Middle frontal gyrus (tissue), 1 donor: Measurements from ENCODE around the gene DNAJB6.
"Not testable (repeated sequence)": the region's sequence is repeated elsewhere in the genome, so short reads cannot be mapped to it uniquely, and the experiment has no call there.

Source experiments
- DNase-seq: peaks from one replicate; pipeline ENCODE4 v3.0.0-alpha.2; 2015; ENCODE audit warnings: low spot score; ENCODE audit errors: extremely low spot score

The DNAJB6 gene

DNA sequence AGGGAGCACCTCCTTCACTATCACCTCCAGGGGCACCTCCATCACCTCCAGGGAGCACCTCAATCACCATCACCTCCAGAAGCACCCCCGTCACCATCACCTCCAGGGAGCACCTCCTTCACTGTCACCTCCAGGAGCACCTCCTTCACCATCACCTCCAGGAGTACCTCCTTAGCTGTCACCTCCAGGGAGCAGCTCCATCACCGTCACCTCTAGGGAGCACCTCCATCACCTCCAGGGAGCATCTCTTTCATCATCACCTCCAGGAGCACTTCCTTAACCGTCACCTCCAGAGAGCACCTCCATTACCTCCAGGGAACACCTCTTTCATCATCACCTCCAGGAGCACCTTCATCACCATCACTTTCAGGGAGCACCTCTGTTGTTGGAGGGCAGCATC, 103.0 kb downstream of the DNAJB6 start:
- no peak for DNase-seq

DNA sequence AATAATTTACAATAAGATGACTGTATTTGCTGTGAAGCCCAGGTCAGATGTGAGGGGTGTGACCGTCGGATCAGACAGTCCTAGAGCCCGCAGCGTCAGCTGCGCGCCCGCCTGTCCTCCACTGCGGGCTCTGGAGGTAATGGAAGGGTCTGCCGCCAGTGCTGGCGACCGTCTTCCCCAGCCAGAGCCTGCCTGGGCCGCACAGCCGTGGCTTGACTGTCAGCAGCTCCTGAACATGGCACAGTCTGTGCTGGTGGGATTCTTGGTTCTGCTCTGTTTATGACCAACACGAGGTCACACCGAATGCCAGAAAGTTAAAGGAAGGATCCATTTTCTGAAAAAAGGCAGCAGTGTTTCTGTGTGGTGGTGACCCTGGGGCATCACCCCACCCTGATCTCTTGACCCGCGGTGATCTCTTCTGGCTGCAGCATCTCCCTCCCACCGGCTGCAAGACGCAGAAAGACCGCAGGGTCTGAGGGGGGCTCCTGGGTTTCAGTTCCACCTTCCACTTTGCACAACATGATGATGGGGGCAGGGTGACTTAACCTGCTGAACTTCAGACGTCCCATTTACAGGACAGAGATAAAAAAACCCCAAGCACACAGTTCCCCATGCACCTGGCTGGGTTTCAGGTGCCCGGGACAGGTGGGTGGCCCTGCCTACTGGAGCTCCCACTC, 103.7 kb downstream of the DNAJB6 start:
- DNase-seq: no peak

DNA sequence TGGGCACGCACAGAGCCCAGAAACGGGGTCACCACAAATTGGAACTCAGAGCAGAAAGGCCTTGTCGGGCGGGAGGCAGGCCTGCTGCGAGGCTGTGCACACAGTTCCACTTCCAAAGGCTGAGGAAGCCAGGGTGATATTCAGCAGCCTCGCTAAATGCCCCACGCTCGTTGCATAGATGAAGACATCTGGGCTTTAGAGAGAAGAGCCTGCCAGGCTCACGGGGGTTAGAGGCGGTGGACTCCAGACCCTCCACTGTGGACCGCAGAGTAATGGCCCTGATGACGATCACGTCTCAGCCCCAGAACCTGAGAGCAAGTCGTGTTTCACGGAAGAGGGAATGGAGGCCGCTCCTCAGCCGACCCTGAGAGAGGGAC, 104.2 kb downstream of the DNAJB6 start:
- DNase-seq: no peak

DNA sequence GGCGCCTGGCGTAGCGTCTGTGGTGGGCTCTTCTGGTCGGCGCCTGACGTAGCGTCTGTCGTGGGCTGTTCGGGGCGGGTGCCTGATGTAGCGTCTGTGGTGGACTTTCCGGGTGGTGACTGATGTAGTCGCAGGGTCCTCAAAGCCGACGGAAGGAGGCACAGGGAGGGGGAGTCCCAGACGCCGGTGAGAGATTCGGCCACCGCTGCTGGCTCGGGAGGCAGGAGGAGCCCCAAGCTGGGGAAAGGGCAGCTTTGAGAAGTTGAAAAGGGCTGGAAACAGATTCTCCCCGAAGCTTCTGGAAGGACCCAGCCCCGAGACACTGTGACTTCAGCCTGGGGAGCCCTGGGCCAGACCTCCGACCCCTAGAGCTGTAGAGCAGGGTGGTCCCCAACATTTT, 105.7 kb downstream of the DNAJB6 start:
- no peak for DNase-seq

DNA sequence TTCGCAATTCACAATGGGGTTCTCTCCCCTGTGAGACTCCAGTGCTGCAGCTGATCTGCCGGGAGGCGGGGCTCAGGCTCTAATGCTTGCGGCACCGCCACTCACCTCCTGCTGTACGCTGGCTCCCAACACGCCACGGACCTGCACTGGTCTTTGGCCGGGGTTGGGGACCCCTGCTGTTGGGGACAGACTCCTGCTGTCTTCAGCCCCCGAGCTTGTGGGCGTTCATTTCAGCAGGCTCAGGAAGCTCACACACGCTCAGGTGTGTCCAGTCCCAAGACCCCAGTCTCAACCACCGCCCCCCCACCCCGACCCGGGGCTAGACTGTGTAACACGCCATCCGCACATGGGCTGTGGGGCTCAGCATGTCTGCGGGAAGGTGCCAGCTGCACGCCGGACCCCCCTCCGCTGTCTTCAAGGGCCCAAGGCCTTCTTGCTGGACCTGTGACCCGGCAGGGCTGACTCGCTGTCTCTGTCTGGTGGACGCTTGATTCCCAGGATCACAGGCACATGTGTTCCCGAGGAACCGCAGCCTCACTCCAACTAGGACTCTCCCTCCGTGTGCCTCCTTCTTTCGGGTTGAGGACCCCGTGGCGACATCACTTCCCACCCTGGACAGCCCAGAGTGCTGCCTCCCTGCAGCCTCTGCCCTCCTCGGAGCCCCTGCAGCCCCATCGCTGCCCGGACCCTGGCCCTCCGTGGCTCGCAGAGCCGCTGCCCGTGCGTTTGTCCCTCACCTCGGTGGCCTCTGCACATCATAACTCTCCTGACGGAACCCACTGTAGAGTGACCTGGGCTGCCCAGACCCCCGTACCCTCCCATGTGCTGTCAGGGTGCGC, 106.4 kb downstream of the DNAJB6 start:
- no peak for DNase-seq

DNA sequence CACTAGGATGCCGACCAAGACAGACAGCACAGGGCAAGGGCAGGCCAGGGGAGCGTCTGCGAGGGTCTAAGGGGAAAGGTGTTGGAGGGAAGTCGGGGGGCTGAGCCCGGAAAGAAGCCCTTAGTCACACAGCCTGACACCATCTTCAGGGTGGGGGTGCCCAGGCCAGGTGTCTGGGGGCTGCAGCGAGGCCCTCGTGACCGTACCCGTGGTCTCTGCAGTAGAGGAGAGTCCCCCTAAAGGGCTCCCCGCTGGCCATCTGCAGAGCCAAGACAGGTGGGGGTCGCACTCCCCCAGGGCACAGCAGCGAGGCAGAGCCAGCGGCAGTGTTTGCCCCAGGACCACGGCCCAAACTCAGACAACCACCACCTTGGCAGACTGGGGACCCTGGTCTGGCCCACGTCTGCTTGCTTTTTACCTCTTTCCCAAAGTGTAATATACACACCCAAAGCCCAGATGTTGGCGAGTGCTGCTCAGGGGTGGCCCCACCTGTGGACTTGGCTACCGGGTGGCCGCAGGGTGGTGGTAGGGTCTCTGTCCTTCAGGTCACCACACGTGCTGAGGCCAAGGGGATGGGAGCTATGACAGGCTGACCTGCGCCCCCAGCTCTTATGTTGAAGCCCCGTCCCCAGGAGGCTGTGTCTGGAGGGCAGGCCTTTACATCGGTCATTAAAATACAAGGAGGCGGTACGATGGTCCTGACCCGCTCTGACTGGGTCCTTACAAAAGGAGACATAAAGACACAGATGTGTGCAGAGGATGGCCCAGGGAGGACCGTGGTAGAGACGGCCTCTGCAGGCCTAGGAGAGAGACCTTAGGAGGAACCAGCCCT, 107.4 kb downstream of the DNAJB6 start:
- DNase-seq: no peak

DNA sequence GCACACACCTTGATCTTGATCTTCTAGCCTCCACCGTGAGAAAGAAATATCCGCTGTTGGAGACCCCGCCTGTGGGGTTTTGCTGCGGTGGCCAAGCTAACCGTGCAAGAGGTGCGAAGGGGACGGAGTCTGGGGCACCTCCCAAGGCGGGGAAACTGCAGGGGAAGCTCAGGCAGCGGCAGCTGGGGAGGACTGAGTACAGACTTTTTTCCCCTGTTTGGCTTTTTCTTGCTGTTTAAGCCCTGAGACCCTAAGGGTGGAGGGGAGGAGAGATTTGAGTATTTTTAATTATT, 108.0 kb downstream of the DNAJB6 start:
- DNase-seq: no peak

DNA sequence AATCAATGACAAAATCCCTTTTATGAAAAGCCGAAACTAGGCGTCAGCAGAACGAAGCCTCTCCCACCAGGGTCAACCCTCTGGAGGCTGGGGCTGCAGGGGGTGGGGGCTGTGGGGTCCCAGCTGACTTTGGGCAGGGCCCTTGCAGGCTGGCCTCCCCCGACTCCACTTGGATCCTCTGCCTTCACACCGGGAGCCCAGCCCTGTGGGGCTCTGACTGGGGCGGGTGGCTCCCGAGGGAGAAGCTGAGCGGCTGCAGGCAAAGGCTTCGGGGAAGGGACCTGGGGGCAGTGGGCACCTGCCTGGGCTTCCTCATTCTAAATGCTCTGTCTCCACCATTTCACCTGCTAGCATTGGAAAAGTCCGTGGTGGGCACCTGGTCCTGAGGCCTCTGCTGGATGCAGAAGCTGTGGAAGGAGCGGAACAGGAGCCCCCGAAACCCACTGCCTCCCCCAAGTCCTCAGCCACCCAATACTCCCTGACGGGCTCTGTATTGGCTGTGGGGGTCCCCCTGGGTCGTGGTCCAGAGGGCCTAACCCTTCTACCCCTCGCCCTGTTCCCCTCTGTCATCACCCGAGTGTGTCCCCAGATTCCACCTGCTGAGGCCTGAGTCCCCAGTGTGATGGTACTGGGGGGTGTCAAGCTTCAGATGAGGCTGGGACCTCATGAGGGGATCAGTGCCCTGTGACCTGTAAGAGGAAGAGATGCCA, 108.6 kb downstream of the DNAJB6 start:
- no peak for DNase-seq

DNA sequence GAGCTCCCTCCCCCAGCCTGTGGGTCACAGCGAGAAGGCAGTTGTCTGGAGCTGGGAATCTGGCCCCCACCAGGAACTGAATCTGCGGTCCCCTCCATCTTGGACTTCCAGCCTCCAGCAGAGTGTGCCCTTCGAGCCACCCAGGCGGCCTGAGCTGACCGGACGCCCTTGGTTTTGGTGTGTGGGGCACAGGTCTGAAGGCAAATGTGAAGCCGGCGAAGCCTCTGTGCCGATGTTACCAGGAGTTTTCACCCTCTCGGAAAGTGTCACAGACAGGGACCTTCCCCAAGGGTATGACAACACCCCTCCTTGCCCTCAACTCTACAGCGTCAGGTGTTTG, 109.1 kb downstream of the DNAJB6 start:
- no peak for DNase-seq

DNA sequence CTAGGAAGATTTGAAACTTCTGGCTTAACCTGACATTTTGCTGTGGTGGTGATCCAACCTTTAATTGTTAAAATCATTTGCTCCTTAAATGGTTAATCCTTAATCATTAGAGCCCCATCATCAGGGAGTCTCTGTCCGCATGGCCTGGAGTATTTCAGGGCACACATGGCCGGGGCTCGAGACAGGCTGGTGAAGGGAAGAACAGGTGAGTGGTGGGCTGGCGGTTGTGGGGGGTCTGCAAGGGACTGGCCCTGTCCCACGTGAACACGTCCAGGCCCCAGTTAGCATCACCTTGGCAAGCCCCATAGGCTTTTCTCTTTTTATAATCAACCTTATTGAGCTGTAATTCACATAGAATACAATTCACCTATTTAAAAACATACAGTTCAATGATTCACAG, 109.5 kb downstream of the DNAJB6 start:
- no peak for DNase-seq

DNA sequence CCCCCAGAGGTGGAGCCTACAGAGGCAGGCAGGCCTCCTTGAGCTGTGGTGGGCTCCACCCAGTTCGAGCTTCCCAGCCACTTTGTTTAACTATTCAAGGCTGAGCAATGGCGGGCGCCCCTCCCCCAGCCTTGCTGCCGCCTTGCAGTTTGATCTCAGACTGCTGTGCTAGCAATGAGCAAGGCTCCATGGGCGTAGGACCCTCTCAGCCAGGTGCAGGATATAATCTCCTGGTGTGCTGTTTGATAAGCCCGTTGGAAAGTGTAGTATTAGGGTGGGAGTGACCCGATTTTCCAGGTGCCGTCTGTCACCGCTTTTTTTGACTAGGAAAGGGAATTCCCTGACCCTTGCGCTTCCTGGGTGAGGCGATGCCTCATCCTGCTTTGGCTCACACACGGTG, 117.2 kb downstream of the DNAJB6 start:
- not testable (repeated sequence) for DNase-seq

DNA sequence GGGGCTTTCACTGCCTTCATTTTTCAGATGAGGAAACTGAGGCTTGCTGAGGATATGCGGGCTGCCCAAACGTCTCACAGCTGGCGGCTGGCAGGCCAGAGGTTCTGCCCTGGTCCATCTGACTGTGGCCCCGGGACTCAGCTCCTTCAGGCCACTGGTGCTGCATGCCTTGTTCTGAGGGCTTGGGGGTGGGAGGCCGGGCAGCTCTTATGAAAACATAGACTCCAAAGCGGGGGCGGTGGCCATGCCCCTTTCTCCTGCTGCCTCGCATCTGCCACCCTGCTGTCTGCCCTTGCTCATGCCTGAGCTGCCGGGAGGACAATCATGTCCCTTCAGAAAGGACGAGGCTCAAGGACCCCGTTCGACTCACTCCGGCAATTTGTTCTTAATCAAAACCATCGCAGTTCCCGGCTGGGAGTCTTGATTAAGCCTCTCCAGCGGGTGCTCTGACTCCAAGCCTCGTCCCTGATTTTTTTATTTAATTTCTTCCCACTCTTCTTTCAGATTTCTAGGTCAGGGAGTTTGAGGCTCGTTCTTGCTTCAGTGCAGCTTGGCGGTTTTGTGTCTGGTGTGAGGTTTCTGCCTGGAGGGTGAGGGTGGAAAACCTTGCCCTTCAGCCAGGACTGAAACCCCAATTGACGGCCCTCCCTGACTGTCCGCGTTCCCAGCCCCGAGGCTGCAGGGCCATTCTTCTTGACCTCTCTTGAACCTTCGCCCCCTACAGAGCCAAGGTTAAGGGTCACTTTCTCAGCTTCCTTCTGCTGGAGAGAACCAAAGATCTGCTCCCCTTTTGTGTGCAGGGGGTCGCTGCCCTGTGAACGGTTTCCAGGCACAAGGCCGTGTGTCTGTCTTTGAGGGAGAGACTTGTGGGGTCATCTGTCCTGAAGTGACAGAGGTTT, 120.8 kb downstream of the DNAJB6 start:
- DNase-seq: no peak

DNA sequence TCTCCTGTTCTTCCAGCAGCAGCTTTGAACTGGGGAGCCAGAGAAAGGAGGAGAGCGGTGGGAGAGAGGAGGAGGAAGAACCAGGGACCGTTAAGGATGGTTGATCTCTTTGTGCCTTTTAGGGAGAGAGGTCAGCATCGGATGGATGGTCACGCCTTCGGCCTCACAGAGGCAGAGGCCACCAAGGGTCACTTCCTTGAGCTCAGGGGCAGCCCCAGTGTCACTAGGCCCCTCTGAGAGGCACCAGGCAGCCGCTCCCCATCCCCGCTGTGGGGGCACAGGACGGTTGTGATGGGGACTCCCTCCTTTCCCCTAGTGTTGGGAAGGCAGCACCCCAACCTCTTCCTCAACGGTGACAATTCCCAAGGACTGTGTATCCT, 121.4 kb downstream of the DNAJB6 start:
- DNase-seq: no peak

DNA sequence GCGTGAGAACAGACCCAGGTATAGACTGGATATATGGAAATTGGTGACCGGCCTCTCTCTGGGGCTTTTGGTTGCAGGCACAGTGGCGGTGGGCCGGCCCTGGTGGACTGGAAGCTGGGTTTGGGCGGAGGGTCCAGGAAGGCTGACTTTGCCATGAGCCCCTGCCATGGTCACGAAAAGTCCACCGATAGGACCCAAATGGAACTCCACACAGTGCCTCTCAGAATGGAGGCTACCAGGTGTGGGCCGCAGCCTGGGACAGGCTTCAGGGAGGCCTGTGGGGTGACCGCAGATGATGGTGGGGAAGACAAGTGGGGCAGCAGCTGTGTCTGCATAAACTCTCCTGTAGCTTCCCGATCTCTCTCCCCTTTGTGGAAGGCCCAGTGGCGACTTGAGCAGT, 123.2 kb downstream of the DNAJB6 start:
- DNase-seq: no peak

DNA sequence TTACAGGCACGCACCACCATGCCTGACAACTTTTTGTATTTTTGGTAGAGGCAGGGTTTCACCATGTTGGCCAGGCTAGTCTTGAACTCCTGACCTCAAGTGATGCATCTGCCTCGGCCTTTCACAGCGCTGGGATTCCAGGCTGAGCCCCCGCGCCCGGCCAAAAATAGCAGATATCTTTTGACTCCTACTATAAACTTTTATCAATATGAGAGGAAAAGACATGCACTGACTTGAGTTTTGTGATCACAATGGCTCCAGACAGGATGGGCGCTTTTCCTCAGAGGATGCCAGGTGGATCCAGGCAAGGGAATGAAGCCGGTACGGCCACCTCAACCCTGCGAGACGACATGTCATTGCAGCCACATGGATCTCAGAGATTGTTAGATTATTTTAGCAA, 123.9 kb downstream of the DNAJB6 start:
- no peak for DNase-seq

DNA sequence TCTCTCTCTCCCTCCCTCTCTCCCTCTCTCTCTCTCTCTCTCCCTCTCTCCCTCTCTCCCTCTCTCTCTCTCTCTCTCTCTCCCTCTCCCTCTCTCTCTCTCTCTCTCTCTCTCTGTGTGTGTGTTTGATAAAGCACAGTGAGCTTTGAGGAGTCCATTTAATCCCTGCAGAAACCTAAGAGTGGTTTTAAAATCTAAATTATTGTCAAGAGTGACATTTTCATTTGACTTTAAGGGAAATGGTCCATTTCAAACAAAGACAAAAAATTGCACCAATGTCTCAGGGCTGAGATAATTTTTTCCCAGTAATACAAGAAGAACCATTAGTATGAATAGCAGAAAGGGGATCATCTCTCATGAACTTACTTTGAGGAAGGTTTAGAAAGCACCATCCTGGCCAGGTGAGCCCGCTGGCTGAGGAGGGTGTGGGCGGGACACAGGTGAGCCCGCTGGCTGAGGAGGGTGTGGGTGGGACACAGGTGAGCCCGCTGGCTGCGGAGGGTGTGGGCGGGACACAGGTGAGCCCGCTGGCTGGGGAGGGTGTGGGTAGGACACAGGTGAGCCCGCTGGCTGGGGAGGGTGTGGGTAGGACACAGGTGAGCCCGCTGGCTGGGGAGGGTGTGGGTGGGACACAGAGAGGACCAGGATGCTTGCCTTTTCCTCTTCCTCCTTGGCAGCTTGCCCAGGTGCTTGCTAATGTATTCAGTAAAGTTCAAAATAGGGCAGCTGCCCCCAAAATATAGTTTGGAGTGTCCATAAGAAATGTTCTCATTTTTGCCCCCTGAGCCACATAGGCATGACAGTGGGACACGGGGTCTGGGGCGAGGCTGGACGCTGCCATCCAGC, 125.0 kb downstream of the DNAJB6 start:
- no peak for DNase-seq

DNA sequence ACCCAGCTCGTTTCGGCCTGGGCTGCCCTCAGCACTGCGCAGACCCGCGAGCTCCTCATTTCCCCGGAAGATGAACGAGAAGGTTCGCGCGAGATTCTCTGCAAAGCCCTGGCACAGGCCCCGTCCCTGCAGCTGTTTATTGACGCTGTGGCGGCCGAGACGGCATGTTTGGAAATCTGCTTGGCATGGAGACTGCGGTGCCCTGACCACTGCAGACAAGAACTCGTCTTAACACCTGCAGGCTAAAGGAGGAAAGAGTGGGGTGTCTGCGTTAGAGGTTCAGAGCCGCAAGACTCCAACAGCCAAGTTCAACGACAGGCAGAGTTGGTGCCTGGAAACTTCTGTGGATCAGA, 125.6 kb downstream of the DNAJB6 start:
- DNase-seq: no peak

DNA sequence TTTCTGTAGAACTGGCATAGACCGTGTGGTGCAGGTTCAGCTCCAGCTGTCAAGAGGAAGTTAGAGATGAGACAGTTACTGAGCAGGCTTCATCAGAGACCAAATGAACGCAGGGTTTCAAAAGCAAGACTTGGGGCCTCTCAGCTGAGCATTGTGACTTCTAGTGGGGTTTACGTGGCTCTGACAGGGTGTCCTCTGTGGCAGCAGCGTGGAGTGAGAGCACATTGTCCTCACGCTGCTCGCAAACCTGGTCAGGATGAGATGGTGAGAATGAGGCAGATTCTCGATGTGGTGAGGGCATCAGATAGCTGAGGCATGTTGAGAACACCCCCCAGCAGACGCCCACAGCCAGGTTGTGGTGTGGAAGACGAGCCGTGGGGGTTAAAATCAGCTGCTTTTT, 126.0 kb downstream of the DNAJB6 start:
- no peak for DNase-seq

DNA sequence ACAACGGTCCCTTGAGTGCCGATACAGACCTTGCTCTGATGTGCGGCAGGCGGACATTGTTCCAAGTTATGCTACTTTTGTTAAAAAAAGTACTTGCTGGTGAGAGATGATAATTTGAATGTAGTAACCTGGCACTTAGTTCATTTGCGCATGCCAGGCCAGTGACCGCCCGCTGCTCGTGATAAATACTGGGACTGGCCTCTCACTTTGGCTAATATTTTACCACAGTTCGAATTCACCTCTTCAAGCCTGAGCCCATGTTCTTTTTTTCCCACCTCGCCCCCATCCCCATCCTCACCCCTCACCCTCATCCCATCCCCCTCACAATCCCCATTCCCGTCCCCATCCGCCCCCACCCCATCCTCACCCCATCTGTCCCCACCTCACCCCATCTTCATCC, 126.4 kb downstream of the DNAJB6 start:
- no peak for DNase-seq
